HTERT RPE-1 (cell line): Measurements from ENCODE around the gene HABP4.

Experiments
- in situ Hi-C: fragments of 300-500 bp; cut with MboI; formaldehyde crosslinking; loops from 4 replicates; pipeline ENCODE4 v1.14.3; 2020; ENCODE audit warnings: low sequenced_read_pairs

Gene HABP4

GRCh38 chr9:96435345-96435744 is 14.6 kb upstream of the HABP4 start:
- in situ Hi-C loops: no loop called here

GRCh38 chr9:96436063-96436455 is 13.9 kb upstream of the HABP4 start:
- in situ Hi-C loops: no loop called here

GRCh38 chr9:96436456-96437126 is 13.4 kb upstream of the HABP4 start:
- in situ Hi-C loops: no loop called here

GRCh38 chr9:96437454-96437853 is 12.5 kb upstream of the HABP4 start:
- in situ Hi-C loops: no loop called here

- in situ Hi-C loops: no loop called here
Observed at GRCh38 chr9:96440671-96441199, 9.2 kb upstream of the HABP4 start.

GRCh38 chr9:96441798-96442445 is 8.0 kb upstream of the HABP4 start:
- in situ Hi-C loops: no loop called here

- in situ Hi-C loops: no loop called here
Observed at GRCh38 chr9:96442491-96442890, 7.5 kb upstream of the HABP4 start.

- in situ Hi-C loops: no loop called here
Observed at GRCh38 chr9:96447406-96447805, 2.6 kb upstream of the HABP4 start.

GRCh38 chr9:96448546-96449170 is 1.3 kb upstream of the HABP4 start:
- in situ Hi-C loops: no loop called here

GRCh38 chr9:96449523-96449844 is 485 bp upstream of the HABP4 start:
- in situ Hi-C loops: no loop called here

GRCh38 chr9:96450613-96451528 is 902 bp downstream of the HABP4 start:
- in situ Hi-C loops: no loop called here

- in situ Hi-C loops: no loop called here
Observed at GRCh38 chr9:96453625-96454024, 3.7 kb downstream of the HABP4 start.

GRCh38 chr9:96457266-96457665 is 7.3 kb downstream of the HABP4 start:
- in situ Hi-C loops: no loop called here

GRCh38 chr9:96458226-96458625 is 8.3 kb downstream of the HABP4 start:
- in situ Hi-C loops: no loop called here

- in situ Hi-C loops: no loop called here
Observed at GRCh38 chr9:96459268-96460007, 9.5 kb downstream of the HABP4 start.

- in situ Hi-C loops: no loop called here
Observed at GRCh38 chr9:96460470-96460869, 10.5 kb downstream of the HABP4 start.

GRCh38 chr9:96460882-96461281 is 10.9 kb downstream of the HABP4 start:
- in situ Hi-C loops: no loop called here

- in situ Hi-C loops: no loop called here
Observed at GRCh38 chr9:96461336-96461735, 11.4 kb downstream of the HABP4 start.

- in situ Hi-C loops: no loop called here
Observed at GRCh38 chr9:96462541-96462940, 12.6 kb downstream of the HABP4 start.

GRCh38 chr9:96464426-96464825 is 14.5 kb downstream of the HABP4 start:
- in situ Hi-C loops: no loop called here
